CD4-positive, alpha-beta T cell (primary cell): ENCODE results near the gene ANKRD60. TPM values are rescaled to one million over a fixed set of nuclear protein-coding genes. Genes with fewer than 3 reads are reported as not detected.

Experiments
- ATAC-seq: fragments of 200-7000 bp; cut with Tn5 transposase; one replicate; pipeline ENCODE4 v1.10.0; 2022; ENCODE audit warnings: mild to moderate bottlenecking; ENCODE audit not compliant: poor library complexity
- CTCF ChIA-PET: fragments of 350-600 bp; sonication (Branson Sonifier 250); formaldehyde crosslinking; loops from one replicate; lab custom pipeline; 2021; ENCODE audit warnings: antibody characterized with exemption, inconsistent platforms; lab: Charles Lee
- POLR2A ChIA-PET: fragments of 350-600 bp; sonication (Branson Sonifier 250); formaldehyde crosslinking; loops from one replicate; lab custom pipeline; 2021; ENCODE audit warnings: antibody characterized with exemption, inconsistent platforms; lab: Charles Lee
- DNase-seq, 14 experiments: peaks; one replicate each; pipeline ENCODE4 v3.0.0-alpha.2; 2013 to 2020; ENCODE audit warnings: mixed read lengths in 2 of 14
- H3K27ac ChIP-seq, 2 donors: one replicate each; pipeline versions ENCODE4 v1.5.1 to v1.7.0; 2013; ENCODE audit warnings: low read length in 2 of 2, low read depth in 1 of 2, mild to moderate bottlenecking in 1 of 2
- H3K27me3 ChIP-seq, 2 experiments: 1 replicate in 1 of 2; 2 replicates in 1 of 2; pipeline versions ENCODE4 v1.6.1 to v1.7.0; 2013; ENCODE audit warnings: low read length in 2 of 2, control low read depth in 1 of 2, mild to moderate bottlenecking in 1 of 2, moderate library complexity in 1 of 2; ENCODE audit not compliant: insufficient read depth in 2 of 2, control insufficient read depth in 1 of 2
- H3K36me3 ChIP-seq: one replicate; pipeline ENCODE4 v1.6.1; 2013; ENCODE audit warnings: low read length, control low read depth; ENCODE audit not compliant: insufficient read depth
- H3K4me1 ChIP-seq: one replicate; pipeline ENCODE4 v1.6.1; 2013; ENCODE audit warnings: low read length, control low read depth; ENCODE audit not compliant: insufficient read depth
- H3K4me3 ChIP-seq: one replicate; pipeline ENCODE4 v1.5.1; 2013; ENCODE audit warnings: mild to moderate bottlenecking, low read length, moderate library complexity
- H3K9me3 ChIP-seq, 2 experiments: 1 replicate in 1 of 2; 2 replicates in 1 of 2; pipeline versions ENCODE4 v1.6.1 to v1.7.0; 2013; ENCODE audit warnings: low read length in 2 of 2, mild to moderate bottlenecking in 2 of 2, control low read depth in 1 of 2, moderate library complexity in 1 of 2; ENCODE audit not compliant: control insufficient read depth in 1 of 2, insufficient read depth in 1 of 2
- H3K27ac Mint-ChIP-seq: one replicate; pipeline ENCODE4 v1.8.0; 2020; ENCODE audit warnings: mixed read lengths
- H3K27me3 Mint-ChIP-seq: one replicate; pipeline ENCODE4 v1.8.0; 2021; ENCODE audit warnings: mixed read lengths
- H3K36me3 Mint-ChIP-seq: one replicate; pipeline ENCODE4 v1.8.0; 2021; ENCODE audit warnings: low read depth, mixed read lengths
- H3K4me1 Mint-ChIP-seq: one replicate; pipeline ENCODE4 v1.8.0; 2021; ENCODE audit warnings: low read depth, mixed read lengths
- H3K4me3 Mint-ChIP-seq: one replicate; pipeline ENCODE4 v1.8.0; 2020; ENCODE audit warnings: mild to moderate bottlenecking, mixed read lengths
- H3K9me3 Mint-ChIP-seq: one replicate; pipeline ENCODE4 v1.8.0; 2020; ENCODE audit warnings: mixed read lengths
- CTCF ChIP-seq: fragments of 200-600 bp; IDR thresholded peaks from one replicate; pipeline ENCODE4 v1.8.0; 2022; ENCODE audit warnings: antibody characterized with exemption, mild to moderate bottlenecking
- intact Hi-C, 2 experiments: fragments of 100-400 bp; cut with DNase I in 1 of 2; cut with micrococcal nuclease in 1 of 2; formaldehyde crosslinking; loops; one replicate each; pipeline versions ENCODE4 v1.15.1 to v1.9.0; 2023 to 2025; cut with DNase I, micrococcal nuclease
- total RNA-seq, 174 experiments: library from RNA in 2 of 174; stranded (reverse) in 2 of 174; gene quantifications; one replicate each; pipeline ENCODE4 v1.2.3 and lab custom pipeline; 2021 to 2026

ANKRD60 gene
- total RNA-seq, 2 experiments from 2014 or later: not detected

GRCh38 chr20:58218665-58219341, 9.7 kb downstream of the ANKRD60 start:
- no peaks in the 10 kb centered on the region for H3K36me3 Mint-ChIP-seq
- intact Hi-C loops: no loop called here
- H3K4me3 ChIP-seq: no peak overlapping the region
- H3K4me1 ChIP-seq: no peaks in the 10 kb centered on the region
- POLR2A ChIA-PET: no interaction called here
- no peaks in the 10 kb centered on the region for H3K4me1 Mint-ChIP-seq
- ATAC-seq (no peak), DNase-seq (no peak)
- H3K36me3 ChIP-seq: no peaks in the 10 kb centered on the region
- peaks cover 9 to 10% of the 10 kb centered on the region in 2 experiments for H3K9me3 ChIP-seq
- no peak overlapping the region for H3K4me3 Mint-ChIP-seq
- TF ChIP-seq CTCF: no peak
- peaks cover 6% of the 10 kb centered on the region for H3K9me3 Mint-ChIP-seq
- H3K27ac ChIP-seq: no peak overlapping the region
- peaks cover 77% of the 10 kb centered on the region for H3K27me3 Mint-ChIP-seq
- no peak overlapping the region for H3K27ac Mint-ChIP-seq
- CTCF ChIA-PET: no interaction called here
- peaks cover 19 to 22% of the 10 kb centered on the region in 2 experiments for H3K27me3 ChIP-seq

- Histone ChIP-seq H3K9me3 (peaks cover 9 to 10% of the 10 kb centered on the region in 2 experiments), H3K4me3 (no peak overlapping the region), H3K36me3 (no peaks in the 10 kb centered on the region), H3K27ac (no peak overlapping the region), H3K27me3 (peaks cover 12% of the 10 kb centered on the region in 2 experiments), H3K4me1 (no peaks in the 10 kb centered on the region)
- no peak for DNase-seq
- intact Hi-C loops: no loop called here
- Mint-ChIP-seq H3K9me3 (peaks cover 6% of the 10 kb centered on the region), H3K4me3 (no peak overlapping the region), H3K27ac (no peak overlapping the region), H3K36me3 (no peaks in the 10 kb centered on the region), H3K4me1 (no peaks in the 10 kb centered on the region), H3K27me3 (peaks cover 52% of the 10 kb centered on the region)
- ATAC-seq: no peak
- no peak for TF ChIP-seq CTCF
- POLR2A ChIA-PET: no interaction called here
- CTCF ChIA-PET: no interaction called here
Measured at GRCh38 chr20:58216334-58216733, 12.1 kb downstream of the ANKRD60 start.

GRCh38 chr20:58215116-58215515, 13.3 kb downstream of the ANKRD60 start:
- Mint-ChIP-seq H3K27me3 (peaks cover 40% of the 10 kb centered on the region), H3K9me3 (peaks cover 6% of the 10 kb centered on the region)

More at GRCh38 chr20:58215116-58215515, 13.3 kb downstream of the ANKRD60 start:
- Histone ChIP-seq H3K4me3 (no peak overlapping the region), H3K36me3 (no peaks in the 10 kb centered on the region), H3K4me1 (peaks cover 2% of the 10 kb centered on the region), H3K27ac (no peak overlapping the region), H3K9me3 (peaks cover 9 to 10% of the 10 kb centered on the region in 2 experiments), H3K27me3 (peaks cover 2 to 12% of the 10 kb centered on the region in 2 experiments)
- CTCF ChIA-PET: no interaction called here
- no peak overlapping the region for H3K4me3 Mint-ChIP-seq
- H3K36me3 Mint-ChIP-seq: no peaks in the 10 kb centered on the region
- no peak for ATAC-seq
- H3K27ac Mint-ChIP-seq: no peak overlapping the region
- POLR2A ChIA-PET: no interaction called here
- H3K4me1 Mint-ChIP-seq: no peaks in the 10 kb centered on the region
- TF ChIP-seq CTCF: no peak
- intact Hi-C loops: no loop called here
- no peak for DNase-seq
